ENCODE measurements around the gene TRERF1. TPM values are rescaled to one million over a fixed set of nuclear protein-coding genes. Genes with fewer than 3 reads are reported as not detected.

TRERF1 gene
- total and polyA plus RNA-seq, 2 of the 4 experiments (the other 2 are of a cell fraction) = 6.3 to 9.9 TPM

DNA sequence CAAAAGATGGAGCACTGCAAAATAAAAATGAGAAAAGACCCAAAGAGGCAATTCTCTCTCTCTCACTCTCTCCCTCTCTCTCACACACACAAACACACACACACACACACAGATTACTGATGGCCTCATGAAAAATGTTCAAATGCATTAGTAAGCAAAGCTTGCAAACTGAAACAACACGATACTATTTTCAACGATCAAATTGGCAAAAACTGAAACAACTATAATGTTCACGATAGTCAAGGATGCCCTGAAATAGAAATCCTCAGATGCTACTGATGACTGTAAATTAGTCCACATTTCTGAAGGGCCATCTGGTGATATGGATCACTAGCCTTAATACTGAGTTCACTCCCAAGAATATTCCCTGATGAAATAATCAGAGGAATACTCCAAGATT, 100.8 kb downstream of the TRERF1 start:
- H3K4me3 ChIP-seq (ENCODE audit: insufficient read depth, low read depth, low read length) = no peak overlapping the region
- no peak for ATAC-seq (ENCODE audit: low read depth)
- no TSS peak for BruUV-seq (replicated peaks)
- in situ Hi-C loops (cut with MboI; ENCODE audit: low sequenced_read_pairs) = no loop called here
- WGBS, 2 experiments (ENCODE audit: extremely low coverage in 2 of 2, insufficient read length in 1 of 2) = 40% methylated on average over 1 of the region's 3 CpGs; no CpG with 5 or more reads in 1 of the 2 experiments
- H3K4ac ChIP-seq (ENCODE audit: low read depth, low read length) = no peak overlapping the region
- H3K23ac ChIP-seq (ENCODE audit: low read depth, low read length) = no peak overlapping the region
- H2BK5ac ChIP-seq (ENCODE audit: low read depth, low read length, poor library complexity, severe bottlenecking) = no peak overlapping the region
- CTCF ChIA-PET = no interaction called here
- no peak overlapping the region for H3K4me2 ChIP-seq (ENCODE audit: low read depth, low read length)
- intact Hi-C loops (cut with micrococcal nuclease) = loop anchor here (10.0 kb wide), 1 partner anchor 94 kb away; no protein-coding TSS in a partner anchor
- no peak overlapping the region for H2AK5ac ChIP-seq (ENCODE audit: low read depth, low read length)
- no peak overlapping the region for H3K18ac ChIP-seq (ENCODE audit: low read depth, low read length)
- H4K5ac ChIP-seq (ENCODE audit: low read depth, low read length) = no peak overlapping the region
- no peak overlapping the region for H3K56ac ChIP-seq (ENCODE audit: extremely low read depth, insufficient read depth, low read length)
- H2BK20ac ChIP-seq (ENCODE audit: low read depth, low read length) = no peak overlapping the region
- dilution Hi-C loops (cut with HindIII; ENCODE audit: low sequenced_read_pairs, unreplicated experiment) = no loop called here
- no peaks in the 10 kb centered on the region for H3K9me3 ChIP-seq (ENCODE audit: control insufficient read depth, insufficient read depth, low read length)
- H3K79me1 ChIP-seq (ENCODE audit: low read depth in 1 of 2, low read length in 2 of 2) = peaks cover 32 to 78% of the 10 kb centered on the region in 2 experiments
- peaks cover 13% of the 10 kb centered on the region for H3K9me1 ChIP-seq (ENCODE audit: insufficient read depth, low read length)
- no peak overlapping the region for H3K27ac ChIP-seq (ENCODE audit: insufficient read depth, low read length)
- POLR2A ChIA-PET (ENCODE audit: unreplicated experiment) = no interaction called here
- peaks cover 6% of the 10 kb centered on the region; the same call in 1 of the 2 replicates for H4K20me1 ChIP-seq (ENCODE audit: insufficient read depth, low read length)
- no peak overlapping the region for H4K8ac ChIP-seq (ENCODE audit: low read depth in 2 of 2, low read length in 2 of 2)
- peaks cover 5% of the 10 kb centered on the region; the same call in 1 of the 2 replicates for H3K4me1 ChIP-seq (ENCODE audit: control insufficient read depth, insufficient read depth, low read length)
- H2BK15ac ChIP-seq (ENCODE audit: low read depth, low read length) = no peak overlapping the region
- no peak for DNase-seq
- TF ChIP-seq, protein P1, sequence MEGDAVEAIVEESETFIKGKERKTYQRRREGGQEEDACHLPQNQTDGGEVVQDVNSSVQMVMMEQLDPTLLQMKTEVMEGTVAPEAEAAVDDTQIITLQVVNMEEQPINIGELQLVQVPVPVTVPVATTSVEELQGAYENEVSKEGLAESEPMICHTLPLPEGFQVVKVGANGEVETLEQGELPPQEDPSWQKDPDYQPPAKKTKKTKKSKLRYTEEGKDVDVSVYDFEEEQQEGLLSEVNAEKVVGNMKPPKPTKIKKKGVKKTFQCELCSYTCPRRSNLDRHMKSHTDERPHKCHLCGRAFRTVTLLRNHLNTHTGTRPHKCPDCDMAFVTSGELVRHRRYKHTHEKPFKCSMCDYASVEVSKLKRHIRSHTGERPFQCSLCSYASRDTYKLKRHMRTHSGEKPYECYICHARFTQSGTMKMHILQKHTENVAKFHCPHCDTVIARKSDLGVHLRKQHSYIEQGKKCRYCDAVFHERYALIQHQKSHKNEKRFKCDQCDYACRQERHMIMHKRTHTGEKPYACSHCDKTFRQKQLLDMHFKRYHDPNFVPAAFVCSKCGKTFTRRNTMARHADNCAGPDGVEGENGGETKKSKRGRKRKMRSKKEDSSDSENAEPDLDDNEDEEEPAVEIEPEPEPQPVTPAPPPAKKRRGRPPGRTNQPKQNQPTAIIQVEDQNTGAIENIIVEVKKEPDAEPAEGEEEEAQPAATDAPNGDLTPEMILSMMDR (conservative IDR thresholded peaks at IDR 0.05; ENCODE audit: low read depth, low read length) = no peak
- TF ChIP-seq MAFK (IDR thresholded peaks at IDR 0.05; ENCODE audit: low read depth, low read length) (no peak), RAD21 (IDR thresholded peaks at IDR 0.05; ENCODE audit: low read length) (no peak)
- TF ChIP-seq, protein P2, sequence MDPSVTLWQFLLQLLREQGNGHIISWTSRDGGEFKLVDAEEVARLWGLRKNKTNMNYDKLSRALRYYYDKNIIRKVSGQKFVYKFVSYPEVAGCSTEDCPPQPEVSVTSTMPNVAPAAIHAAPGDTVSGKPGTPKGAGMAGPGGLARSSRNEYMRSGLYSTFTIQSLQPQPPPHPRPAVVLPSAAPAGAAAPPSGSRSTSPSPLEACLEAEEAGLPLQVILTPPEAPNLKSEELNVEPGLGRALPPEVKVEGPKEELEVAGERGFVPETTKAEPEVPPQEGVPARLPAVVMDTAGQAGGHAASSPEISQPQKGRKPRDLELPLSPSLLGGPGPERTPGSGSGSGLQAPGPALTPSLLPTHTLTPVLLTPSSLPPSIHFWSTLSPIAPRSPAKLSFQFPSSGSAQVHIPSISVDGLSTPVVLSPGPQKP (IDR thresholded peaks at IDR 0.05; ENCODE audit: borderline replicate concordance, low read depth, low read length) = no peak
- H2BK120ac ChIP-seq (ENCODE audit: low read depth, low read length) = no peak overlapping the region; the same call in 1 of the 2 replicates
- H4K91ac ChIP-seq (ENCODE audit: insufficient read depth, low read depth, low read length) = no peak overlapping the region
- H2AK9ac ChIP-seq (replicated peaks; ENCODE audit: low read depth, low read length, poor library complexity) = no peak overlapping the region
- no peak overlapping the region for H2AFZ ChIP-seq (replicated peaks; ENCODE audit: low read length, poor library complexity)
- peaks cover 5% of the 10 kb centered on the region for H3K36me3 ChIP-seq (ENCODE audit: control insufficient read depth, insufficient read depth, low read length)
- no peak overlapping the region for H3K14ac ChIP-seq (replicated peaks; ENCODE audit: low read depth, low read length)
- no peaks in the 10 kb centered on the region for H3K27me3 ChIP-seq (ENCODE audit: control insufficient read depth, insufficient read depth, low read length)
- H3K9ac ChIP-seq (ENCODE audit: low read depth, low read length) = no peak overlapping the region

Measured in IMR-90 (cell line).